Heart right ventricle (tissue), 16 donors: ENCODE data around the gene DCDC2. TPM values are rescaled to one million over a fixed set of nuclear protein-coding genes. Genes with fewer than 3 reads are reported as not detected.

Experiments
- ATAC-seq, 8 donors: fragments of 200-7000 bp; cut with Tn5 transposase; one replicate each; pipeline ENCODE4 v1.9.1; 2020; ENCODE audit warnings: mild to moderate bottlenecking in 8 of 8, moderate library complexity in 8 of 8, moderate number of reproducible peaks in 1 of 8
- DNase-seq, 2 donors: peaks; one replicate each; pipeline ENCODE4 v3.0.0-alpha.2; 2020
- H3K27ac ChIP-seq, 10 donors: fragments of 200-600 bp; sonication (generic) in 2 of 10; one replicate each; pipeline versions ENCODE4 v1.5.0 to v1.8.0; 2020 to 2022; ENCODE audit warnings: mild to moderate bottlenecking in 3 of 10
- H3K27me3 ChIP-seq, 7 donors: fragments of 200-600 bp; one replicate each; pipeline ENCODE4 v1.8.0; 2021 to 2022; ENCODE audit warnings: mild to moderate bottlenecking in 2 of 7
- H3K36me3 ChIP-seq, 9 donors: fragments of 200-600 bp; sonication (generic) in 1 of 9; one replicate each; pipeline versions ENCODE4 v1.5.0 to v1.8.0; 2020 to 2022; ENCODE audit warnings: mild to moderate bottlenecking in 2 of 9
- H3K4me1 ChIP-seq, 9 donors: fragments of 200-600 bp; sonication (generic) in 1 of 9; one replicate each; pipeline versions ENCODE4 v1.5.0 to v1.8.0; 2020 to 2022; ENCODE audit warnings: mild to moderate bottlenecking in 4 of 9
- H3K4me3 ChIP-seq, 10 donors: fragments of 200-600 bp; sonication (generic) in 2 of 10; one replicate each; pipeline versions ENCODE4 v1.5.0 to v1.8.0; 2020 to 2022; ENCODE audit warnings: mild to moderate bottlenecking in 7 of 10, moderate library complexity in 2 of 10
- H3K9me3 ChIP-seq, 11 donors: fragments of 200-600 bp in 10 of 11; sonication (generic) in 2 of 11; one replicate each; pipeline versions ENCODE4 v1.5.0 to v1.8.0; 2013 to 2022; ENCODE audit warnings: mild to moderate bottlenecking in 2 of 11, control low read depth in 1 of 11, moderate library complexity in 1 of 11
- CTCF ChIP-seq, 9 donors: fragments of 200-600 bp; sonication (generic) in 2 of 9; IDR thresholded peaks; one replicate each; pipeline versions ENCODE4 v1.5.0 to v1.8.0; 2021 to 2022; ENCODE audit warnings: antibody characterized with exemption in 9 of 9, mild to moderate bottlenecking in 5 of 9, moderate library complexity in 1 of 9
- WGBS, 2 donors: extraction: QIAGEN DNeasy Blood & Tissue Kit; methylation state at CpG; one replicate each; pipeline ENCODE4 v1.1.7; 2013; ENCODE audit warnings: inconsistent platforms in 1 of 2; 5-methylcytosine and 5-hydroxymethylcytosine counted together
- intact Hi-C, 10 donors: fragments of 100-400 bp; cut with DNase I; formaldehyde crosslinking; loops; one replicate each; pipeline versions ENCODE4 v1.11.1 to v1.14.2; 2022
- polyA plus RNA-seq, 2 donors: library from polyadenylated mRNA; stranded (reverse); fragments of 200-250 nt; gene quantifications; one replicate each; pipeline ENCODE4 v1.2.3, GENCODE V29; 2013
- total RNA-seq, 10 donors: library from RNA; stranded (reverse); fragmentation: NEBNext Ultra II Directional in 3 of 10; extraction: Animal tissue kit (Norgen Biotek cat#: 25700) in 3 of 10; gene quantifications; one replicate each; pipeline versions ENCODE4 v1.2.1 to v1.2.4, GENCODE V29; 2021 to 2023
- donor health status: Arrhythmogenic right ventricular cardiomyopathy.
- donor health status: ischemic (EF 13 %, LVEDD 7.1; RV severe dilation, severe dysfunction).
- donor health status: healthy with polysubstance abuse.
- donor health status: DM: no; HTN: yes; CAD: no.
- donor health status: DM: no; HTN: no; CAD: no.
- donor health status: ischemic (EF 25% LVEDD 6.9; RV normal size, moderate dysfunction).
- donor health status: ischemic (EF 25% LVEDD 5.7; RV mildly dilated, moderate dysfunction).
- donor health status: healthy.
- donor health status: DM: yes; HTN: yes; CAD: no.
- donor health status: Ischemic cardiomyopathy.
- donor health status: ischemic (EF 35%, LVEDD 5.7; RV mildly dilated, moderate dysfunction).
- donor health status: nonischemic (EF 11% LVEDD 7.7; RV severe dilation, severe dysfunction).
- donor health status: DM: yes; HTN: yes; CAD: no.
- donor health status: PGD.
- donor health status: ischemic (EF 29% LVEDD 5.4; RV normal size, mild dysfunction).
- donor health status: nonischemic (EF 23%, LVEDD 6.1; RV moderate dilation, normal function).

DCDC2 gene
- total and polyA plus RNA-seq, 12 donors: 0.06 TPM; not detected in 11

GRCh38 chr6:24139080-24139479, 218.8 kb downstream of the DCDC2 start:
- Histone ChIP-seq H3K4me3 (no peak overlapping the region), H3K27ac (no peak overlapping the region), H3K27me3 (peaks cover 0 to 8% (median 0%) of the 10 kb centered on the region in 7 donors), H3K36me3 (no peaks in the 10 kb centered on the region), H3K4me1 (peaks cover 0 to 12% (median 0%) of the 10 kb centered on the region in 9 donors), H3K9me3 (peaks cover 0 to 6% (median 0%) of the 10 kb centered on the region in 11 donors)
- intact Hi-C loops: no loop called here
- DNase-seq: no peak
- no peak for ATAC-seq
- TF ChIP-seq CTCF (IDR thresholded peaks at IDR 0.05): no peak
- WGBS, 2 donors: 79 to 86% methylated on average over 2 of the region's 2 CpGs

DNA sequence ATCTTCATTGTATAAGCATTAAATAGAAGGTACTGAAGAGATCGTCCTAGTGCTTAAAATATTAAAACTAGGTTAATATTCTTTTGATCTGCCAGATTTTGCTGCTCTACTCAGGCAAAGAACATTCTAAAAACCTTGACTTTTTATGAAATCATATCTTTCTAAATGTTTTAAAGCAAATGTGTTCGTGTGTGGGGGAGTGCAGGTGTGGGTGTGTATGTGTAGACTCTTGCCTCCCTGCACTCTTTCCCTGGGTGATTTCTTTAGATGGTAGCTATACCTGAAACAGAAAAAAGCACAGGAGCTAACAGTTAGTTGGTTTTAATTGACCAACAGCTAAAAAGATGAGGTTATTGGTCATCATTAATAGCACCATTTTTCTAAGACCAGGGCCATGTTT, 226.1 kb downstream of the DCDC2 start:
- Histone ChIP-seq H3K4me1 (no peaks in the 10 kb centered on the region), H3K27ac (no peak overlapping the region), H3K36me3 (no peaks in the 10 kb centered on the region), H3K9me3 (no peaks in the 10 kb centered on the region), H3K27me3 (peaks cover 0 to 17% (median 3%) of the 10 kb centered on the region in 7 donors), H3K4me3 (no peak overlapping the region)
- ATAC-seq: no peak
- DNase-seq: no peak
- no peak for TF ChIP-seq CTCF (IDR thresholded peaks at IDR 0.05)
- 62 to 66% methylated on average over 2 of the region's 2 CpGs for WGBS, 2 donors
- intact Hi-C loops: no loop called here

GRCh38 chr6:24127316-24127715, 230.5 kb downstream of the DCDC2 start:
- intact Hi-C loops: no loop called here
- ATAC-seq: no peak
- Histone ChIP-seq H3K27ac (no peak overlapping the region), H3K4me3 (no peak overlapping the region), H3K9me3 (no peaks in the 10 kb centered on the region), H3K36me3 (no peaks in the 10 kb centered on the region), H3K4me1 (no peaks in the 10 kb centered on the region), H3K27me3 (peaks cover 0 to 35% (median 25%) of the 10 kb centered on the region in 7 donors)
- WGBS, 2 donors: 73 to 82% methylated on average over 2 of the region's 2 CpGs
- no peak for TF ChIP-seq CTCF (IDR thresholded peaks at IDR 0.05)
- DNase-seq: no peak

DNA sequence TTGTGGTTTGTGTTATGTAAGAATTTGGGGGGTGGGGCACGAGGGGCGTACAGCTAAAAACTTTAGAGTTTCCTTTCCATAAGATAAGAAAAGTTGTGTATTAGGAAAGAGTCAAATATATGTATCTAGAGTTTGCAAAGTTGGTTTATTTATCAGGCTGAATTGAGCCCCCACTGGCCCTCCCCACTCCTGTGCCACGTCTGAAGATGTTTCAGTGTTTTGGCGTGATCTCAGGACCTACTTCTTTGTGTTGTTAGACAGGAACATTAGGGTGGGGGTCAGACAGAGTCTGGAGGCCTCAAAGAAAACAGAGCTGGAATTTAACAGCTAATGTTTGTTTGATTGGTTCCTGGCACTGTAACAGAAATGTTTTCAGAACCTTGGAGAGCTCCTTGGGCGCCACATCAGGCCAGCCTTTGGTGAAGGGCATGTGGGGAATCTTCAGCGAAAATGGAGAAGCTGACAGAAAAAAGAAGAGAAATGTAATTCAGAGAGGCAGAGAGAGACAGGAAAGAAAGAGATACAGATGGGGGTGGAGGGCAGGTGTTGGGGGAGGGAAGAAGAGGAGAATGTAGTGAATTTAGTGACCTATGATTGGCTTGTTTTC, 231.2 kb downstream of the DCDC2 start:
- TF ChIP-seq CTCF (IDR thresholded peaks at IDR 0.05): no peak
- intact Hi-C loops: no loop called here
- WGBS, 2 donors: 2 to 3% methylated on average over 6 of the region's 6 CpGs
- DNase-seq: peak in 1 of 2 donors; percentile 28
- Histone ChIP-seq H3K36me3 (no peaks in the 10 kb centered on the region), H3K9me3 (no peaks in the 10 kb centered on the region), H3K4me3 (no peak overlapping the region), H3K4me1 (no peaks in the 10 kb centered on the region), H3K27me3 (peaks cover 0 to 36% (median 25%) of the 10 kb centered on the region in 7 donors), H3K27ac (no peak overlapping the region)
- peak in 2 of 8 donors; percentile 42 to 56 for ATAC-seq
